Neuronal stem cell (in vitro differentiated cells): Measurements from ENCODE around the gene PER2.

ENCODE experiments used
- DNase-seq: peaks from one replicate; pipeline ENCODE4 v3.0.0-alpha.2; 2013; ENCODE audit warnings: low spot score
- H2AFZ ChIP-seq: one replicate; pipeline ENCODE4 v1.6.1; 2013; ENCODE audit warnings: mild to moderate bottlenecking, low read length, inconsistent platforms
- H2AK5ac ChIP-seq: 2 replicates; pipeline ENCODE4 v1.6.1; 2013; ENCODE audit warnings: low read depth, mild to moderate bottlenecking, inconsistent platforms, low read length, moderate library complexity, mixed read lengths
- H2BK120ac ChIP-seq: 2 replicates; pipeline ENCODE4 v1.6.1; 2013; ENCODE audit warnings: low read depth, mild to moderate bottlenecking, inconsistent platforms, low read length, moderate library complexity, mixed read lengths
- H2BK12ac ChIP-seq: one replicate; pipeline ENCODE4 v1.6.1; 2013; ENCODE audit warnings: low read length, inconsistent platforms
- H2BK15ac ChIP-seq: 2 replicates; pipeline ENCODE4 v1.6.1; 2013; ENCODE audit warnings: mild to moderate bottlenecking, low read length, inconsistent platforms, mixed read lengths
- H2BK5ac ChIP-seq: one replicate; pipeline ENCODE4 v1.6.1; 2013; ENCODE audit warnings: inconsistent platforms, mild to moderate bottlenecking, low read length, moderate library complexity
- H3K14ac ChIP-seq: one replicate; pipeline ENCODE4 v1.6.1; 2013; ENCODE audit warnings: low read length, inconsistent platforms
- H3K18ac ChIP-seq: 2 replicates; pipeline ENCODE4 v1.6.1; 2013; ENCODE audit warnings: low read length, inconsistent platforms
- H3K23ac ChIP-seq: 2 replicates; pipeline ENCODE4 v1.6.1; 2013; ENCODE audit warnings: low read depth, mild to moderate bottlenecking, mixed read lengths, low read length, inconsistent platforms; ENCODE audit not compliant: poor library complexity
- H3K27ac ChIP-seq: replicated peaks from 3 replicates; pipeline ENCODE4 v1.5.1; 2013; ENCODE audit warnings: low read length, inconsistent platforms
- H3K27me3 ChIP-seq, 3 experiments: 2 replicates each; pipeline ENCODE4 v1.6.1; 2013; ENCODE audit warnings: low read length in 3 of 3, mild to moderate bottlenecking in 2 of 3, inconsistent platforms in 1 of 3, low read depth in 1 of 3, mixed read lengths in 1 of 3, moderate library complexity in 1 of 3; ENCODE audit not compliant: control insufficient read depth in 3 of 3, insufficient read depth in 3 of 3
- H3K36me3 ChIP-seq, 2 donors: replicated peaks in 1 of 2; 2 replicates each; pipeline ENCODE4 v1.6.1; 2013; ENCODE audit warnings: low read length in 2 of 2; ENCODE audit not compliant: control insufficient read depth in 2 of 2, insufficient read depth in 2 of 2
- H3K4ac ChIP-seq: 2 replicates; pipeline ENCODE4 v1.6.1; 2013; ENCODE audit warnings: inconsistent platforms, mild to moderate bottlenecking, low read length, moderate library complexity
- H3K4me1 ChIP-seq, 2 donors: 1 replicate in 1 of 2; 2 replicates in 1 of 2; pipeline ENCODE4 v1.6.1; 2013; ENCODE audit warnings: low read length in 2 of 2, low read depth in 1 of 2; ENCODE audit not compliant: control insufficient read depth in 2 of 2, insufficient read depth in 1 of 2
- H3K4me2 ChIP-seq: one replicate; pipeline ENCODE4 v1.6.1; 2013; ENCODE audit warnings: mild to moderate bottlenecking, low read length, inconsistent platforms; ENCODE audit not compliant: insufficient read depth, poor library complexity, severe bottlenecking
- H3K4me3 ChIP-seq, 2 donors: 2 replicates each; pipeline ENCODE4 v1.5.1; 2013; ENCODE audit warnings: low read length in 2 of 2, mild to moderate bottlenecking in 2 of 2, inconsistent platforms in 1 of 2, moderate library complexity in 1 of 2
- H3K79me1 ChIP-seq: one replicate; pipeline ENCODE4 v1.6.1; 2013; ENCODE audit warnings: low read depth, mild to moderate bottlenecking, inconsistent platforms, low read length, moderate library complexity
- H3K9ac ChIP-seq: one replicate; pipeline ENCODE4 v1.6.1; 2013; ENCODE audit warnings: mild to moderate bottlenecking, low read depth, low read length, inconsistent platforms; ENCODE audit not compliant: poor library complexity
- H3K9me3 ChIP-seq, 2 donors: replicated peaks in 1 of 2; 2 replicates each; pipeline versions ENCODE3 to v1.6.1; 2013; ENCODE audit warnings: low read length in 2 of 2, mild to moderate bottlenecking in 2 of 2, inconsistent platforms in 1 of 2, low read depth in 1 of 2, mixed read lengths in 1 of 2, moderate library complexity in 1 of 2; ENCODE audit not compliant: control insufficient read depth in 2 of 2, insufficient read depth in 1 of 2
- H4K8ac ChIP-seq: one replicate; pipeline ENCODE4 v1.6.1; 2013; ENCODE audit warnings: low read depth, mild to moderate bottlenecking, inconsistent platforms, low read length, moderate library complexity
- H4K91ac ChIP-seq: one replicate; pipeline ENCODE4 v1.6.1; 2013; ENCODE audit warnings: low read length, low read depth, mild to moderate bottlenecking, inconsistent platforms; ENCODE audit not compliant: poor library complexity
- WGBS, 2 donors: extraction: QIAGEN DNeasy Blood & Tissue Kit; methylation state at CpG; one replicate each; pipeline ENCODE4 v1.1.7; 2013; ENCODE audit warnings: missing lambda C conversion rate in 2 of 2, mixed read lengths in 1 of 2; ENCODE audit not compliant: insufficient read length in 2 of 2, insufficient replicate concordance in 1 of 2; ENCODE audit errors: extremely low coverage in 2 of 2; 5-methylcytosine and 5-hydroxymethylcytosine counted together

The PER2 gene

GRCh38 chr2:238302087-238302486 lies 13.7 kb upstream of the PER2 start:
- no peak overlapping the region for H3K9ac ChIP-seq
- H4K8ac ChIP-seq, result no peak overlapping the region
- peaks cover 0 to 30% (median 0%) of the 10 kb centered on the region in 3 experiments for H3K27me3 ChIP-seq
- no peaks in the 10 kb centered on the region for H3K36me3 ChIP-seq
- H2AK5ac ChIP-seq, result no peak overlapping the region
- H4K91ac ChIP-seq, result no peak overlapping the region
- no peaks in the 10 kb centered on the region for H3K79me1 ChIP-seq
- no peaks in the 10 kb centered on the region for H3K9me3 ChIP-seq
- H3K4me1 ChIP-seq, result peaks cover 2 to 4% of the 10 kb centered on the region in 2 donors
- no peak overlapping the region for H2BK15ac ChIP-seq
- H2BK5ac ChIP-seq, result no peak overlapping the region
- H3K4me2 ChIP-seq, result no peak overlapping the region
- no peak overlapping the region for H3K4me3 ChIP-seq
- no peak overlapping the region for H2AFZ ChIP-seq
- H3K4ac ChIP-seq, result no peak overlapping the region
- H3K23ac ChIP-seq, result no peak overlapping the region
- no peak for DNase-seq
- no peak overlapping the region for H3K18ac ChIP-seq
- no peak overlapping the region for H2BK12ac ChIP-seq
- WGBS, 2 donors, result no CpG with 5 or more reads among the region's 3 CpGs
- no peak overlapping the region for H3K14ac ChIP-seq
- no peak overlapping the region for H3K27ac ChIP-seq
- H2BK120ac ChIP-seq, result no peak overlapping the region

DNA sequence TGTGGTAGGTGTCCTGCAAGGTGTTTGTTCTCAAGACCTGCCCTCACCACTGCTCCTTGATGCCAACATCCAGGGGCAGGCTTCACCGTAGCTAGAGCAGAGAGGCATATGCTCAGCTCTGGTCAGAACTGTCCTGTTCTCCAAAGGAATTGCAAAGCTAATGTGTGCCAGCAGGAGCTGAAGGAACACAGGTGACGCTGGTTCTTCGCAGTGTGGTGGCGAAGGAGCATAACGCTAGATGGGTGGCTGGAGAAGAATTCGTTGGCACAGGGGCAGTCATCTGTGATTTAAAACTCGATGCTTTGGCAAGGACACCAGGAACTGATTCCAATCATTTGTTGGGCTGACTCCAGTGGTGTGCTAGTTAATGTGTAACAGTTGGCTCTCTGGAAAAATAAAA lies 11.4 kb upstream of the PER2 start:
- Histone ChIP-seq H4K91ac (peak overlapping the region; percentile 74), H3K79me1 (no peaks in the 10 kb centered on the region), H3K18ac (peak overlapping the region; percentile 62), H2BK15ac (no peak overlapping the region), H3K27ac (no peak overlapping the region), H3K27me3 (peaks cover 0 to 39% (median 0%) of the 10 kb centered on the region in 3 experiments), H4K8ac (no peak overlapping the region), H3K4ac (no peak overlapping the region), H3K9me3 (peaks cover 0 to under 1% of the 10 kb centered on the region in 2 donors), H2BK120ac (no peak overlapping the region), H2BK12ac (no peak overlapping the region), H3K4me2 (no peak overlapping the region), H3K9ac (no peak overlapping the region), H3K14ac (no peak overlapping the region), H3K4me3 (no peak overlapping the region), H2BK5ac (no peak overlapping the region), H3K36me3 (no peaks in the 10 kb centered on the region), H2AFZ (no peak overlapping the region), H2AK5ac (no peak overlapping the region), H3K4me1 (peaks cover 6 to 9% of the 10 kb centered on the region in 2 donors), H3K23ac (no peak overlapping the region)
- DNase-seq, result no peak
- WGBS, 2 donors, result no CpG with 5 or more reads among the region's 7 CpGs

GRCh38 chr2:238296638-238297457 lies 8.4 kb upstream of the PER2 start:
- peak overlapping the region; percentile 7 for H3K18ac ChIP-seq
- no peak for DNase-seq
- H2BK5ac ChIP-seq, result no peak overlapping the region
- no peak overlapping the region for H3K4me2 ChIP-seq
- H3K27me3 ChIP-seq, result peaks cover 0 to 23% (median 0%) of the 10 kb centered on the region in 3 experiments
- H3K14ac ChIP-seq, result no peak overlapping the region
- peak overlapping the region; percentile 59 for H2AFZ ChIP-seq
- peaks cover 0 to 2% of the 10 kb centered on the region in 2 donors for H3K9me3 ChIP-seq
- H3K4me3 ChIP-seq, result no peak overlapping the region
- H3K9ac ChIP-seq, result no peak overlapping the region
- peak overlapping the region; percentile 32 for H2AK5ac ChIP-seq
- peaks cover 6 to 9% of the 10 kb centered on the region in 2 donors for H3K4me1 ChIP-seq
- no peak overlapping the region for H3K23ac ChIP-seq
- no peak overlapping the region for H3K4ac ChIP-seq
- H3K36me3 ChIP-seq, result no peaks in the 10 kb centered on the region
- peak overlapping the region; percentile 38 for H4K91ac ChIP-seq
- WGBS, 2 donors, result no CpG with 5 or more reads among the region's 24 CpGs
- no peak overlapping the region for H4K8ac ChIP-seq
- no peak overlapping the region for H2BK12ac ChIP-seq
- no peak overlapping the region for H2BK15ac ChIP-seq
- H3K79me1 ChIP-seq, result no peaks in the 10 kb centered on the region
- H3K27ac ChIP-seq, result no peak overlapping the region
- H2BK120ac ChIP-seq, result no peak overlapping the region
